Measurements from ENCODE around the gene ELAVL1. TPM values are rescaled to one million over a fixed set of nuclear protein-coding genes. Genes with fewer than 3 reads are reported as not detected.

Gene ELAVL1
- total RNA-seq, 1 donor from 2014 or later: 37.4 TPM

- peak; percentile 47 for DNase-seq (ENCODE audit: low read depth)
- no peaks in the 10 kb centered on the region for H3K27me3 ChIP-seq (ENCODE audit: control insufficient read depth, insufficient read depth, low read length)
- peaks cover 24% of the 10 kb centered on the region for H3K36me3 ChIP-seq (ENCODE audit: control insufficient read depth, insufficient read depth, low read length)
- no peak overlapping the region for H3K4me3 ChIP-seq (ENCODE audit: low read depth, low read length)
- FAIRE-seq: no peak
- TF ChIP-seq CTCF (IDR thresholded peaks at IDR 0.05; ENCODE audit: insufficient read depth, low read length, severe bottlenecking): peak; percentile 54
These were observed 76.4 kb downstream of the ELAVL1 start for GRCh38 chr19:7928741-7929701.

GRCh38 chr19:7928334-7928706, 77.1 kb downstream of the ELAVL1 start:
- H3K36me3 ChIP-seq (ENCODE audit: control insufficient read depth, insufficient read depth, low read length): peaks cover 17% of the 10 kb centered on the region
- FAIRE-seq (no peak), DNase-seq (ENCODE audit: low read depth) (no peak)
- H3K4me3 ChIP-seq (ENCODE audit: low read depth, low read length): no peak overlapping the region
- H3K27me3 ChIP-seq (ENCODE audit: control insufficient read depth, insufficient read depth, low read length): no peaks in the 10 kb centered on the region
- TF ChIP-seq CTCF (IDR thresholded peaks at IDR 0.05; ENCODE audit: insufficient read depth, low read length, severe bottlenecking): no peak

DNA sequence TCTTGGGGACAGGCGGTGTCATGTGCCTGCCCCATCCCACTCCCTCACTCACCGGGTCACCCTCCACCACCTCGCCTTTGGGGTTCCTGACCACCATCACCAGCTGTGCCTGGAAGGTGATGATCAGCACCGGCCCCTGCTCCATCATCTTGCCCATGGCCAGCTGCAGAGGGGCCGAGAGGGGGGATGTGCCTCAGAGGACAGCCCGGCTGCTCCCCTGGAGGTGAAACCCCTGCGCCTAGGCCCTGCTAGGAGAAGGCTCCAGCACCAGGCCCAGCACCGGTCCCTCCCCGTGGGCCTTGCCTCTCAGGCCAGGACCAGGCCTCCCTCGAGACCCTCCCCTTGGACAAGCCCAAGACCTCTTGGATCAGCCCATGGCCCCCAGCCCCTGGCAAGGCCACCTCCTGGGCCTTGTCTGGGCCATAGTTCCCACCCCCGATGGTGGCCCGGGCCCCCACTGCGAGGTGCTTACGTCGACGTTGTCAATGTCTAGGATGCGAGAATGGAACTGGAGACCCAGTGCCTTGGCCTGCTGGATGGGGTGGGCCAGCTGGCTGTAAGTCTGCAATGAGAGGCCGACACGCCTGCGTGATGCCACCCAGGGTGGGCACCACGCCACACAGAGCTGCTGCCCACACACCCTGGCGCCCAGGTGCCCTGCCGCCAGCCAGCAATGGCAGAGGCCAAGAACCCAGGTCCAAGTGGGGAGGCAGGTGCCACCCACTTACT, 77.7 kb downstream of the ELAVL1 start:
- no peak for FAIRE-seq
- Histone ChIP-seq H3K36me3 (ENCODE audit: control insufficient read depth, insufficient read depth, low read length) (peaks cover 12% of the 10 kb centered on the region), H3K4me3 (ENCODE audit: low read depth, low read length) (no peak overlapping the region), H3K27me3 (ENCODE audit: control insufficient read depth, insufficient read depth, low read length) (no peaks in the 10 kb centered on the region)
- DNase-seq (ENCODE audit: low read depth): no peak
- TF ChIP-seq CTCF (IDR thresholded peaks at IDR 0.05; ENCODE audit: insufficient read depth, low read length, severe bottlenecking): no peak

GRCh38 chr19:7926727-7927604, 78.5 kb downstream of the ELAVL1 start:
- H3K36me3 ChIP-seq (ENCODE audit: control insufficient read depth, insufficient read depth, low read length): peaks cover 12% of the 10 kb centered on the region
- DNase-seq (ENCODE audit: low read depth) (no peak), FAIRE-seq (no peak)
- no peak for TF ChIP-seq CTCF (IDR thresholded peaks at IDR 0.05; ENCODE audit: insufficient read depth, low read length, severe bottlenecking)
- no peak overlapping the region for H3K4me3 ChIP-seq (ENCODE audit: low read depth, low read length)
- no peaks in the 10 kb centered on the region for H3K27me3 ChIP-seq (ENCODE audit: control insufficient read depth, insufficient read depth, low read length)

GRCh38 chr19:7926021-7926726, 79.3 kb downstream of the ELAVL1 start, which contains the start of gene CTXN1:
Gene CTXN1 (minus strand): TSS chr19:7926135. CDS start chr19:7925538, 597 bp downstream.
- Histone ChIP-seq H3K4me3 (ENCODE audit: low read depth, low read length) (peak within 1 kb of the TSS; percentile 33), H3K27me3 (ENCODE audit: control insufficient read depth, insufficient read depth, low read length) (no peaks in the 10 kb centered on the region), H3K36me3 (ENCODE audit: control insufficient read depth, insufficient read depth, low read length) (peaks cover 13% of the 10 kb centered on the region)
- no peak for TF ChIP-seq CTCF (IDR thresholded peaks at IDR 0.05; ENCODE audit: insufficient read depth, low read length, severe bottlenecking)
- no peak for FAIRE-seq
- no peak for DNase-seq (ENCODE audit: low read depth)

Data from bronchial epithelial cell (primary cell).